CD4-positive, alpha-beta T cell treated with Interleukin-1 beta for 1 hour (primary cell): Measurements from ENCODE around the gene FOXO3B.
"Not testable (repeated sequence)": the region's sequence is repeated elsewhere in the genome, so short reads cannot be mapped to it uniquely, and the experiment has no call there.

Experiments
- DNase-seq, 2 donors: peaks; one replicate each; pipeline ENCODE4 v3.0.0-alpha.2; 2020 to 2022

FOXO3B gene

DNA sequence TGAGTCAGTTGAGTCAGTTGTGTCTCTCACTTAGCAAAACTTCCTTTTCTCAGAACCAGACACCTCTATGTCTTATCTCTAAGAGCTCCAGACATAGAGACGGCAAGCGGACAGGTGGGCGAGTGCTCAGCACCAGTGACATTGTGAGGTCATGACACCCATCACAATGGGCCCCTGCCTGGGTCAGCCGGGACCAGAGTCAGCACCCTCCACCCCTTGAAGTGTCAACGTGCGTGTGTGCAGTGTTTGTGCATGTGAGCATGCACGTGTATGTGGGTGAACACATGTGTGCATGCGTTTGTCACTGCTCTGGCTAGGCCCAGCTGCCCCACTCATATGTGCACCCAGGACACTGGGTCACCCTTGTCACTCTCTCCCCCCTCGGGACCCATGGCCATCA lies 37.8 kb downstream of the FOXO3B start, which contains the start of gene TBC1D28:
Gene TBC1D28 (minus strand): TSS at position 101 of the 400 bp plus-strand sequence. CDS start 3,039 bp downstream, outside the sequence.
- DNase-seq, result not testable (repeated sequence)

DNA sequence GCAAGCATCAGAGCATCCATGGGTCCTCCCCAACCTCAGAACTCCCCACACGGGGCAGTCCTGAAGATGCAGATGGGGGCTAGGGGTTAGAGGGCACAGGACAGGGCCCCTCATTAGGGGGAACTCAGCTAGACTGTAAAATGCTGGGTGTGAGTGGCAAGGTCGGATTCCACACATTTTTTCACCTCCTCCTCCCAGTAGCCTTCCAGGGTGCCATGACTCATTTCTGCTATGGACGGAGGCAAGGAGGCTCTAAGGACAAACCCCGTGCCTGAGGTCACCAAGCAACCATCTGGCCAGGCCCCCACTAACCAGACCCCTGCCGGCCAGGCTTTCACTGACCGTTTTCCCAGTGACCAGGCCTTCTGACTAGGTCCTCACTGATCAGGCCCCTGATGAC lies 39.0 kb downstream of the FOXO3B start:
- DNase-seq, result not testable (repeated sequence)

DNA sequence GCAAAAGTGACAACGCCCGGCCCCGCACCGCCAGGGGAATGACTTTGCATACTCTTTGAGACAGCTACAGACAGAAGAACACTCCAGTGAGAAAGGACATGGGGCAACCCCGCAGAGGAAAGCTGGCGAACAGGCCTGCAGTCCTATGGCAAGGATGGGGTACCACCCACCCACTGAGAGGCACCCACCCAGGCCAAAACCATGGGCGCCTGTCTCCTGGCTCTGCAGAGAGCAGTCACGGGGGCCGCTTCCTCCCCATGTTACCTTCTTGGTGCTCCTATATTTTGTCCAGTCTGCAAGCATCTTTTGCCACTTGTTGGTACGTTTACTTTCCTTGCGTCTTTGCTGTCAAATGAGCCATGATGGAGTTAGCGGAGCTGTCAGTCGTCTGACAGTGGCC lies 43.8 kb downstream of the FOXO3B start:
- not testable (repeated sequence) for DNase-seq

DNA sequence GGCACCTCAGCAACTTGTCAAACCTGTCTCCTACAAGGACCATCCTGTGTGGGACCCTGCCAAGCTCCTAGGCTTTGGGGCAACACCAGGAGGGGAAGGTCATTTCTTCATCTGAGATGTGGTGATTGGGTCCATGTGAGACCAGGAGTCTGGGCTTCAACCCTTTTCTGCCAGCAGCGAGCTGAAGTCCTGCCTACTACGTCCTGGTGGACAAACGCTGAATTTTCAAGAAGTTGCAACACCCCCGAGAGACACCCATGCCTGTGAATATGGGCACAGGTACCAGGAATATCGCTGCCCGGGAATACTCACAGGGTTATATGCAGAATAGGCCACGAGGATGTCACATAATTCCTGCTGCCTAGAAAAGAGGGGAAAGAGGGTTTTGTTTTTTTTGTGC lies 45.9 kb downstream of the FOXO3B start:
- not testable (repeated sequence) for DNase-seq

DNA sequence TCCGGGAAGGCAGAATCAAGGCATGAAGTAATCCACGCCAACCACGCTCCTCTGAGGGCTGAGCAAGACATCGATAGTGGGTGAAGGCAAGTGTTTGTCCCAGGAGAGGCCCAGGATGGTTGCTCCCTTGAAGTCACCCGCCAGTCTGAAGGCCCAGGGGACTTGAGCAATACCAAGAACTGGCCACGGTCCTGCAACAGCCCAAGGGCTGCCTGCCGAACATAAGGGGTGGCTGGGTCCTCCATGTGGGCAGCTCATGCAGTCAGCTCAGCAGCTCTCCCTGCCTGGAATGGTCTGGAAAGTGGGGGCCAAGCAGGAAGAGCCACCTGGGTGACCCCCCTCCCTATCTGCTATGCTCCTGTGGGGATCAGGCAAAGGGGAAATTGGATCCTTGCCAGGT lies 46.3 kb downstream of the FOXO3B start:
- DNase-seq, result not testable (repeated sequence)

DNA sequence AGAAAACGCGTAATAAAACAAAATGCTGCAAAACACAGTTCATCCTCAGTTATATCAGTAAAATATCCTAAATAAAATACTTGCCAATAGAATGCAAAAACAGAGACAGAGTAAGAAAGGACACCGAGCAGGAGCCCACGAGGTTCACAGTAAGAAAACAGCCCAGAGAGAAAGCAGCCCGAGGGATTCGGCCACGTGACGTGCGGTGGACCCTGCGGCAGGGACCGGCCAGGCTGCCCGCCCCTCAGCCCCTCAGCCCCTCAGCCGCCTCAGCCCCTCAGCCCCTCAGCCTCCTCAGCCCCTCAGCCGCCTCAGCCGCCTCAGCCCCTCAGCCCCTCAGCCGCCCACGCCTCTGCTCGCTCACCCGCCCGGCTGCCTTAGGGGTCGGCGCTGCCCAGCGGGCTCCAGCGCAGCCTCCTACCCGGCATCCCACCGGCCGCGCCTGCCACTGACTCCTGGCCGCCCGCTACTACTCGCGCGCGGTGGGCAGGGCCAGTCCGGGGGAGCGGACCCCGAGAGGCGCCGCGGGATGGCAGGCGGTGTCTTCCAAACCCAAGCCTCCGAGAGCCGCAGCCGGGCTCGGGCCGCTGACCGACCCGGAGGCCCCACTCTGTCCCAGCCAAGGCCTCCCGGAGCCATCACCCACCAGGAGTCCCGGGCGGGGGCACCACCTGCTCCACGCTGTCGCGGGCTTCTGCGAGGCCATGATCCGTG lies 47.4 kb downstream of the FOXO3B start:
- not testable (repeated sequence) for DNase-seq
